CD4-positive, alpha-beta T cell treated with Interleukin-17A for 1 hour (primary cell): ENCODE results near the gene DNAH14.
A peak's percentile ranks its signal among the peaks of the same experiment; 100 is the strongest.
"Not testable (repeated sequence)": the region's sequence is repeated elsewhere in the genome, so short reads cannot be mapped to it uniquely, and the experiment has no call there.

ENCODE experiments used
- DNase-seq: peaks from one replicate; pipeline ENCODE4 v3.0.0-alpha.2; 2020

Gene DNAH14

GRCh38 chr1:224922404-224923164 lies 6.9 kb upstream of the DNAH14 start:
- DNase-seq, result peak; percentile 18

- no peak for DNase-seq
These were observed 5.7 kb upstream of the DNAH14 start for GRCh38 chr1:224923726-224924125.

- DNase-seq, result not testable (repeated sequence)
These were observed 1.8 kb upstream of the DNAH14 start for GRCh38 chr1:224927631-224928030.

GRCh38 chr1:224928906-224929305 lies 569 bp upstream of the DNAH14 start:
- DNase-seq, result no peak

GRCh38 chr1:224931605-224932004 lies 2.1 kb downstream of the DNAH14 start:
- DNase-seq, result no peak

GRCh38 chr1:224932607-224933249 lies 3.3 kb downstream of the DNAH14 start:
- DNase-seq, result no peak

GRCh38 chr1:224933584-224933983 lies 4.1 kb downstream of the DNAH14 start:
- no peak for DNase-seq

GRCh38 chr1:224938652-224939051 lies 9.2 kb downstream of the DNAH14 start:
- no peak for DNase-seq

GRCh38 chr1:224939844-224940425 lies 10.5 kb downstream of the DNAH14 start:
- no peak for DNase-seq

- not testable (repeated sequence) for DNase-seq
These were observed 11.3 kb downstream of the DNAH14 start for GRCh38 chr1:224940735-224941134.

GRCh38 chr1:224945651-224946348 lies 16.3 kb downstream of the DNAH14 start:
- DNase-seq, result not testable (repeated sequence)

- not testable (repeated sequence) for DNase-seq
These were observed 16.8 kb downstream of the DNAH14 start for GRCh38 chr1:224946349-224946691.

- no peak for DNase-seq
These were observed 28.2 kb downstream of the DNAH14 start for GRCh38 chr1:224957696-224958095.

- DNase-seq, result no peak
These were observed 29.0 kb downstream of the DNAH14 start for GRCh38 chr1:224958490-224958889.

- DNase-seq, result no peak
These were observed 29.6 kb downstream of the DNAH14 start for GRCh38 chr1:224959115-224959514.

- no peak for DNase-seq
These were observed 30.2 kb downstream of the DNAH14 start for GRCh38 chr1:224959656-224960055.

GRCh38 chr1:224980181-224980580 lies 50.7 kb downstream of the DNAH14 start:
- no peak for DNase-seq

- not testable (repeated sequence) for DNase-seq
These were observed 52.5 kb downstream of the DNAH14 start for GRCh38 chr1:224981922-224982354.

GRCh38 chr1:224988042-224988441 lies 58.6 kb downstream of the DNAH14 start:
- DNase-seq, result no peak

GRCh38 chr1:224989615-224990014 lies 60.1 kb downstream of the DNAH14 start:
- no peak for DNase-seq

- not testable (repeated sequence) for DNase-seq
These were observed 62.1 kb downstream of the DNAH14 start for GRCh38 chr1:224991550-224991949.

- DNase-seq, result no peak
These were observed 66.1 kb downstream of the DNAH14 start for GRCh38 chr1:224995602-224996001.

- no peak for DNase-seq
These were observed 66.8 kb downstream of the DNAH14 start for GRCh38 chr1:224996266-224996665.

- no peak for DNase-seq
These were observed 68.7 kb downstream of the DNAH14 start for GRCh38 chr1:224998185-224998584.
